Endothelial cell (in vitro differentiated cells): ENCODE data around the gene CALR3. TPM values are rescaled to one million over a fixed set of nuclear protein-coding genes. Genes with fewer than 3 reads are reported as not detected.
A peak's percentile ranks its signal among the peaks of the same experiment; 100 is the strongest.
"Not testable (repeated sequence)": the region's sequence is repeated elsewhere in the genome, so short reads cannot be mapped to it uniquely, and the experiment has no call there.

Experiments used
- DNase-seq: peaks from one replicate; pipeline ENCODE4 v3.0.0; 2021; ENCODE audit warnings: low spot score
- H3K27ac Mint-ChIP-seq: one replicate; pipeline ENCODE4 v1.8.0; 2021; ENCODE audit warnings: mixed read lengths, inconsistent platforms; ENCODE audit not compliant: unreplicated experiment
- H3K27me3 Mint-ChIP-seq: one replicate; pipeline ENCODE4 v1.8.0; 2021; ENCODE audit warnings: mild to moderate bottlenecking, moderate library complexity, mixed read lengths, inconsistent platforms; ENCODE audit not compliant: unreplicated experiment
- H3K36me3 Mint-ChIP-seq: one replicate; pipeline ENCODE4 v1.8.0; 2021; ENCODE audit warnings: mild to moderate bottlenecking, low read depth, mixed read lengths, inconsistent platforms; ENCODE audit not compliant: unreplicated experiment
- H3K4me1 Mint-ChIP-seq: one replicate; pipeline ENCODE4 v1.8.0; 2021; ENCODE audit warnings: mild to moderate bottlenecking, mixed read lengths, inconsistent platforms; ENCODE audit not compliant: unreplicated experiment
- H3K4me3 Mint-ChIP-seq: one replicate; pipeline ENCODE4 v1.8.0; 2021; ENCODE audit warnings: mild to moderate bottlenecking, mixed read lengths, inconsistent platforms; ENCODE audit not compliant: unreplicated experiment
- H3K9me3 Mint-ChIP-seq: one replicate; pipeline ENCODE4 v1.8.0; 2021; ENCODE audit warnings: mixed read lengths, inconsistent platforms; ENCODE audit not compliant: unreplicated experiment
- CTCF ChIP-seq: fragments of 200-600 bp; sonication (generic); IDR thresholded peaks from one replicate; pipeline ENCODE4 v1.5.0; 2021; ENCODE audit warnings: antibody characterized with exemption; ENCODE audit not compliant: unreplicated experiment
- total RNA-seq: library from RNA; stranded (reverse); fragmentation: NEBNext Ultra II Directional; extraction: Animal tissue kit (Norgen Biotek cat#: 25700); gene quantifications from one replicate; pipeline ENCODE4 v1.2.1, GENCODE V29; 2021; ENCODE audit not compliant: unreplicated experiment

Gene CALR3
- total RNA-seq, 1 donor from 2014 or later: not detected

GRCh38 chr19:16470911-16471811 lies 24.8 kb downstream of the CALR3 start:
- Mint-ChIP-seq H3K4me1 (peaks cover 21% of the 10 kb centered on the region), H3K27ac (no peak overlapping the region), H3K27me3 (peaks cover 14% of the 10 kb centered on the region), H3K4me3 (peak overlapping the region; percentile 96), H3K9me3 (no peaks in the 10 kb centered on the region), H3K36me3 (peaks cover 3% of the 10 kb centered on the region)
- peak; percentile 27 for DNase-seq
- no peak for TF ChIP-seq CTCF

GRCh38 chr19:16470541-16470910 lies 25.4 kb downstream of the CALR3 start:
- H3K9me3 Mint-ChIP-seq: no peaks in the 10 kb centered on the region
- H3K4me3 Mint-ChIP-seq: peak overlapping the region; percentile 96
- TF ChIP-seq CTCF: no peak
- peaks cover 3% of the 10 kb centered on the region for H3K36me3 Mint-ChIP-seq
- DNase-seq: no peak
- H3K27me3 Mint-ChIP-seq: peaks cover 16% of the 10 kb centered on the region
- H3K4me1 Mint-ChIP-seq: peaks cover 21% of the 10 kb centered on the region
- H3K27ac Mint-ChIP-seq: no peak overlapping the region

DNA sequence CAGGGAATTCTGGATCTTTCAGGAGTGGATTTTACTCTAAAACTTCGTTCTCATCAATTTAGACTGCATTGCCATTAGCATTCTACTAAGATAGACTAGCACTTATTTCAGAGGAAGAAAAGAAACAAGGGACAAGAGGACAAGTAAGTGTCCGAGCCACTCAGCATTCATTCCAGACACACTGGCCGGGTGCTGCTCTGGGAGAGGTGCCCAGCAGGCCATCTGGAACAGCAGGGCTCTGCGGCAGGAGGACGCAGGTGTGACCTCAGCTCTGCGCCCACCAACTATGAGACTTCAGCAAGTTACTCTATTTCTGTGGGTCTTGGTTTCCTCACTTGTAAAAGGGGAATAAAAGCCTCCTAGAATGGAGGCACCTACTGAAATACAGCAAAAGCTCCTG lies 28.4 kb downstream of the CALR3 start:
- Mint-ChIP-seq H3K36me3 (peaks cover 9% of the 10 kb centered on the region), H3K27ac (no peak overlapping the region), H3K9me3 (no peaks in the 10 kb centered on the region), H3K27me3 (peaks cover 22% of the 10 kb centered on the region), H3K4me1 (peaks cover 34% of the 10 kb centered on the region), H3K4me3 (no peak overlapping the region)
- no peak for TF ChIP-seq CTCF
- no peak for DNase-seq

GRCh38 chr19:16466802-16467427 lies 29.1 kb downstream of the CALR3 start:
- not testable (repeated sequence) for DNase-seq, H3K4me3 Mint-ChIP-seq, H3K36me3 Mint-ChIP-seq, H3K9me3 Mint-ChIP-seq, H3K27ac Mint-ChIP-seq
- H3K27me3 Mint-ChIP-seq: peaks cover 22% of the 10 kb centered on the region
- peaks cover 34% of the 10 kb centered on the region for H3K4me1 Mint-ChIP-seq

GRCh38 chr19:16465239-16465638 lies 30.7 kb downstream of the CALR3 start:
- Mint-ChIP-seq H3K27ac (no peak overlapping the region), H3K4me3 (no peak overlapping the region), H3K36me3 (peaks cover 9% of the 10 kb centered on the region), H3K4me1 (peaks cover 25% of the 10 kb centered on the region), H3K9me3 (no peaks in the 10 kb centered on the region), H3K27me3 (peaks cover 14% of the 10 kb centered on the region)
- no peak for DNase-seq
- TF ChIP-seq CTCF: no peak
